ENCODE results near the gene TMTC1.

The TMTC1 gene

GRCh38 chr12:29610473-29611170 is 173.1 kb downstream of the TMTC1 start:
- Histone ChIP-seq H3K4me1 (ENCODE audit: control insufficient read depth in 1 of 2, insufficient read depth in 2 of 2, low read length in 2 of 2) (no peaks in the 10 kb centered on the region), H3K27ac (ENCODE audit: low read depth, low read length) (no peak overlapping the region), H3K4me3 (ENCODE audit: low read depth in 1 of 2, low read length in 2 of 2) (no peak overlapping the region), H3K9me3 (ENCODE audit: control insufficient read depth in 1 of 2, low read length in 2 of 2) (no peaks in the 10 kb centered on the region), H3K36me3 (ENCODE audit: control insufficient read depth in 1 of 2, insufficient read depth in 2 of 2, low read length in 2 of 2) (no peaks in the 10 kb centered on the region), H3K9ac (ENCODE audit: low read depth in 1 of 2, low read length in 2 of 2) (no peak overlapping the region), H3K27me3 (ENCODE audit: control insufficient read depth in 1 of 2, insufficient read depth in 2 of 2, low read length in 2 of 2) (peaks cover 0 to under 1% of the 10 kb centered on the region in 2 donors)

- H3K4me3 ChIP-seq (ENCODE audit: low read depth in 1 of 2, low read length in 2 of 2), result no peak overlapping the region
- H3K4me1 ChIP-seq (ENCODE audit: control insufficient read depth in 1 of 2, insufficient read depth in 2 of 2, low read length in 2 of 2), result no peaks in the 10 kb centered on the region
- H3K9me3 ChIP-seq (ENCODE audit: control insufficient read depth in 1 of 2, low read length in 2 of 2), result no peaks in the 10 kb centered on the region
- peaks cover 0 to 2% of the 10 kb centered on the region in 2 donors for H3K27me3 ChIP-seq (ENCODE audit: control insufficient read depth in 1 of 2, insufficient read depth in 2 of 2, low read length in 2 of 2)
- H3K36me3 ChIP-seq (ENCODE audit: control insufficient read depth in 1 of 2, insufficient read depth in 2 of 2, low read length in 2 of 2), result no peaks in the 10 kb centered on the region
- no peak overlapping the region for H3K27ac ChIP-seq (ENCODE audit: low read depth, low read length)
- no peak overlapping the region for H3K9ac ChIP-seq (ENCODE audit: low read depth in 1 of 2, low read length in 2 of 2)
Observed at GRCh38 chr12:29609431-29610215, 174.1 kb downstream of the TMTC1 start.

GRCh38 chr12:29608581-29608980 is 175.2 kb downstream of the TMTC1 start:
- no peaks in the 10 kb centered on the region for H3K36me3 ChIP-seq (ENCODE audit: control insufficient read depth in 1 of 2, insufficient read depth in 2 of 2, low read length in 2 of 2)
- H3K27me3 ChIP-seq (ENCODE audit: control insufficient read depth in 1 of 2, insufficient read depth in 2 of 2, low read length in 2 of 2), result peaks cover 0 to 2% of the 10 kb centered on the region in 2 donors
- no peak overlapping the region for H3K27ac ChIP-seq (ENCODE audit: low read depth, low read length)
- H3K9me3 ChIP-seq (ENCODE audit: control insufficient read depth in 1 of 2, low read length in 2 of 2), result no peaks in the 10 kb centered on the region
- H3K9ac ChIP-seq (ENCODE audit: low read depth in 1 of 2, low read length in 2 of 2), result no peak overlapping the region
- H3K4me1 ChIP-seq (ENCODE audit: control insufficient read depth in 1 of 2, insufficient read depth in 2 of 2, low read length in 2 of 2), result no peaks in the 10 kb centered on the region
- H3K4me3 ChIP-seq (ENCODE audit: low read depth in 1 of 2, low read length in 2 of 2), result no peak overlapping the region

GRCh38 chr12:29599381-29599780 is 184.4 kb downstream of the TMTC1 start:
- Histone ChIP-seq H3K27me3 (ENCODE audit: control insufficient read depth in 1 of 2, insufficient read depth in 2 of 2, low read length in 2 of 2) (no peaks in the 10 kb centered on the region), H3K4me1 (ENCODE audit: control insufficient read depth in 1 of 2, insufficient read depth in 2 of 2, low read length in 2 of 2) (no peaks in the 10 kb centered on the region), H3K9ac (ENCODE audit: low read depth in 1 of 2, low read length in 2 of 2) (no peak overlapping the region), H3K27ac (ENCODE audit: low read depth, low read length) (no peak overlapping the region), H3K36me3 (ENCODE audit: control insufficient read depth in 1 of 2, insufficient read depth in 2 of 2, low read length in 2 of 2) (no peaks in the 10 kb centered on the region), H3K9me3 (ENCODE audit: control insufficient read depth in 1 of 2, low read length in 2 of 2) (no peaks in the 10 kb centered on the region), H3K4me3 (ENCODE audit: low read depth in 1 of 2, low read length in 2 of 2) (no peak overlapping the region)

- Histone ChIP-seq H3K27ac (ENCODE audit: low read depth, low read length) (no peak overlapping the region), H3K27me3 (ENCODE audit: control insufficient read depth in 1 of 2, insufficient read depth in 2 of 2, low read length in 2 of 2) (no peaks in the 10 kb centered on the region)
Observed at GRCh38 chr12:29595071-29595755, 188.5 kb downstream of the TMTC1 start.

GRCh38 chr12:29593001-29593400 is 190.7 kb downstream of the TMTC1 start:
- no peak overlapping the region for H3K4me3 ChIP-seq (ENCODE audit: low read depth in 1 of 2, low read length in 2 of 2)
- H3K27ac ChIP-seq (ENCODE audit: low read depth, low read length), result no peak overlapping the region
- H3K36me3 ChIP-seq (ENCODE audit: control insufficient read depth in 1 of 2, insufficient read depth in 2 of 2, low read length in 2 of 2), result no peaks in the 10 kb centered on the region
- H3K9ac ChIP-seq (ENCODE audit: low read depth in 1 of 2, low read length in 2 of 2), result no peak overlapping the region
- no peaks in the 10 kb centered on the region for H3K9me3 ChIP-seq (ENCODE audit: control insufficient read depth in 1 of 2, low read length in 2 of 2)
- no peaks in the 10 kb centered on the region for H3K27me3 ChIP-seq (ENCODE audit: control insufficient read depth in 1 of 2, insufficient read depth in 2 of 2, low read length in 2 of 2)
- H3K4me1 ChIP-seq (ENCODE audit: control insufficient read depth in 1 of 2, insufficient read depth in 2 of 2, low read length in 2 of 2), result no peaks in the 10 kb centered on the region

More at GRCh38 chr12:29595071-29595755, 188.5 kb downstream of the TMTC1 start:
- Histone ChIP-seq H3K4me1 (ENCODE audit: control insufficient read depth in 1 of 2, insufficient read depth in 2 of 2, low read length in 2 of 2) (no peaks in the 10 kb centered on the region), H3K9me3 (ENCODE audit: control insufficient read depth in 1 of 2, low read length in 2 of 2) (no peaks in the 10 kb centered on the region), H3K9ac (ENCODE audit: low read depth in 1 of 2, low read length in 2 of 2) (no peak overlapping the region), H3K36me3 (ENCODE audit: control insufficient read depth in 1 of 2, insufficient read depth in 2 of 2, low read length in 2 of 2) (no peaks in the 10 kb centered on the region), H3K4me3 (ENCODE audit: low read depth in 1 of 2, low read length in 2 of 2) (no peak overlapping the region)

GRCh38 chr12:29591140-29592020 is 192.4 kb downstream of the TMTC1 start:
- H3K27me3 ChIP-seq (ENCODE audit: control insufficient read depth in 1 of 2, insufficient read depth in 2 of 2, low read length in 2 of 2), result no peaks in the 10 kb centered on the region
- H3K9me3 ChIP-seq (ENCODE audit: control insufficient read depth in 1 of 2, low read length in 2 of 2), result no peaks in the 10 kb centered on the region
- H3K27ac ChIP-seq (ENCODE audit: low read depth, low read length), result no peak overlapping the region
- H3K4me3 ChIP-seq (ENCODE audit: low read depth in 1 of 2, low read length in 2 of 2), result no peak overlapping the region
- no peaks in the 10 kb centered on the region for H3K36me3 ChIP-seq (ENCODE audit: control insufficient read depth in 1 of 2, insufficient read depth in 2 of 2, low read length in 2 of 2)
- no peaks in the 10 kb centered on the region for H3K4me1 ChIP-seq (ENCODE audit: control insufficient read depth in 1 of 2, insufficient read depth in 2 of 2, low read length in 2 of 2)
- no peak overlapping the region for H3K9ac ChIP-seq (ENCODE audit: low read depth in 1 of 2, low read length in 2 of 2)

- no peak overlapping the region for H3K4me3 ChIP-seq (ENCODE audit: low read depth in 1 of 2, low read length in 2 of 2)
Observed at GRCh38 chr12:29589851-29590250, 193.9 kb downstream of the TMTC1 start.

GRCh38 chr12:29589286-29589820 is 194.4 kb downstream of the TMTC1 start:
- H3K27me3 ChIP-seq (ENCODE audit: control insufficient read depth in 1 of 2, insufficient read depth in 2 of 2, low read length in 2 of 2), result no peaks in the 10 kb centered on the region
- no peaks in the 10 kb centered on the region for H3K9me3 ChIP-seq (ENCODE audit: control insufficient read depth in 1 of 2, low read length in 2 of 2)
- no peak overlapping the region for H3K4me3 ChIP-seq (ENCODE audit: low read depth in 1 of 2, low read length in 2 of 2)
- H3K4me1 ChIP-seq (ENCODE audit: control insufficient read depth in 1 of 2, insufficient read depth in 2 of 2, low read length in 2 of 2), result no peaks in the 10 kb centered on the region
- no peak overlapping the region for H3K27ac ChIP-seq (ENCODE audit: low read depth, low read length)
- H3K36me3 ChIP-seq (ENCODE audit: control insufficient read depth in 1 of 2, insufficient read depth in 2 of 2, low read length in 2 of 2), result no peaks in the 10 kb centered on the region
- no peak overlapping the region for H3K9ac ChIP-seq (ENCODE audit: low read depth in 1 of 2, low read length in 2 of 2)

More at GRCh38 chr12:29589851-29590250, 193.9 kb downstream of the TMTC1 start:
- Histone ChIP-seq H3K9ac (ENCODE audit: low read depth in 1 of 2, low read length in 2 of 2) (no peak overlapping the region), H3K9me3 (ENCODE audit: control insufficient read depth in 1 of 2, low read length in 2 of 2) (no peaks in the 10 kb centered on the region), H3K27ac (ENCODE audit: low read depth, low read length) (no peak overlapping the region), H3K4me1 (ENCODE audit: control insufficient read depth in 1 of 2, insufficient read depth in 2 of 2, low read length in 2 of 2) (no peaks in the 10 kb centered on the region), H3K27me3 (ENCODE audit: control insufficient read depth in 1 of 2, insufficient read depth in 2 of 2, low read length in 2 of 2) (no peaks in the 10 kb centered on the region), H3K36me3 (ENCODE audit: control insufficient read depth in 1 of 2, insufficient read depth in 2 of 2, low read length in 2 of 2) (no peaks in the 10 kb centered on the region)

Data from duodenal mucosa (tissue), 2 donors.